ENCODE data around the gene DICER1.
"Not testable (repeated sequence)": the region's sequence is repeated elsewhere in the genome, so short reads cannot be mapped to it uniquely, and the experiment has no call there.

Gene DICER1

DNA sequence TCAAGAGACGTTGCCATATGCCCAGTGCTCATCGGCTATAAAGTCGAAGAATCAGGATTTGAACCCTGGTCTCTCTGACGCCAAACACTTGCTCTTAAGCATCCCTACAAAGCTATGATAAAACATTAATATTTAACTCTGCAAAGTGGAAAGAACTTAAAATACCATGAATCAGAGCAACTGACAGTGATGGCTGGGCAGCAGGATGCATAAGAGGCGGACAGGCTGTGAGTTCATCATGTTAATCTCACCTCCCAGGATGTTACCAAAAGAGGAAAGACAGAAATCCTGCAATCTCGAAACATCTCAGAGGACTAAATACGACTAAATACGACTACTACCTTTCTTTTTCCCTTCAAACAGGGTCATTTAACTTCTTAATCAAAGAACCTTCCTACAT lies 5.8 kb downstream of the DICER1 start:
- no peak for DNase-seq (ENCODE audit: extremely low read depth in 1 of 2, low read depth in 1 of 2)

GRCh38 chr14:95150910-95151309 lies 6.4 kb downstream of the DICER1 start:
- no peak for DNase-seq (ENCODE audit: extremely low read depth in 1 of 2, low read depth in 1 of 2)

DNA sequence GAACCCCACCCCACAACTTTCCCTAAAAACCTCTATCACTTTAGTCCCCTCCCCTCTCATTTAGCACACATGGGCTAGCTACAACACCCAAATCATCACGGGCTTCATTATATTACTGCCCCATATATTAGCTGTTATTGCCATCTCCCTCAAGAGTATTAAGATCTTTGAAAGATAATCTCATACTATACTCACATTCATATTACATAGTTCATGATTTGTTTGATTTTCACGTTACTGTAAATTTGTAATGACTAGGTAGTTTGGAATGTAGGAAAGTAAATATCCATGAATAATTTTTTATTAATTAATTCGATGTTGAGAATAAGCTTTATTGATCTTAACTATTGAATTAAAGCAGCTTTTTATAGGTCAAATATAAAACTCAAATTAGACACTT lies 7.9 kb downstream of the DICER1 start:
- DNase-seq (ENCODE audit: extremely low read depth in 1 of 2, low read depth in 1 of 2), result no peak

- DNase-seq (ENCODE audit: extremely low read depth in 1 of 2, low read depth in 1 of 2), result no peak
These were observed 9.7 kb downstream of the DICER1 start for GRCh38 chr14:95147597-95147996.

GRCh38 chr14:95146079-95146771 lies 11.1 kb downstream of the DICER1 start:
- no peak for DNase-seq (ENCODE audit: extremely low read depth in 1 of 2, low read depth in 1 of 2)

DNA sequence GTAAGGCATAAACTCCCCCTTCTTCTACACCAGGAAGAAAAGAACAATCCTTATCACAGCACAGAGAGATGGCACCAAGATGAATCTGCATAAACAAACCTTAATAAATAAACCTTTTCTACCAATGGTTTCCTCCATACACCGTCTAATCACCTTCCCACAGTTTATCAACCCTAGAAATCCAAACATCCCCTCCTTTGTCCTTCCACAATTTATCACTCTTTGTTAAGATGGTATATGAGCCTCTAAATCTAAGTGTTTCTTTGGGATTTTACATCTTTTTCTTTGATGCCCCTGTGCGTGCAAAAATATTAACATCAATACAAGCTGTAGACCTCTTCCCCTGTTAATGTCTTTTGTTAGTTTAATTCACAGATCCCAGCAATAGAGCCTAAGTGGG lies 12.5 kb downstream of the DICER1 start:
- no peak for DNase-seq (ENCODE audit: extremely low read depth in 1 of 2, low read depth in 1 of 2)

DNA sequence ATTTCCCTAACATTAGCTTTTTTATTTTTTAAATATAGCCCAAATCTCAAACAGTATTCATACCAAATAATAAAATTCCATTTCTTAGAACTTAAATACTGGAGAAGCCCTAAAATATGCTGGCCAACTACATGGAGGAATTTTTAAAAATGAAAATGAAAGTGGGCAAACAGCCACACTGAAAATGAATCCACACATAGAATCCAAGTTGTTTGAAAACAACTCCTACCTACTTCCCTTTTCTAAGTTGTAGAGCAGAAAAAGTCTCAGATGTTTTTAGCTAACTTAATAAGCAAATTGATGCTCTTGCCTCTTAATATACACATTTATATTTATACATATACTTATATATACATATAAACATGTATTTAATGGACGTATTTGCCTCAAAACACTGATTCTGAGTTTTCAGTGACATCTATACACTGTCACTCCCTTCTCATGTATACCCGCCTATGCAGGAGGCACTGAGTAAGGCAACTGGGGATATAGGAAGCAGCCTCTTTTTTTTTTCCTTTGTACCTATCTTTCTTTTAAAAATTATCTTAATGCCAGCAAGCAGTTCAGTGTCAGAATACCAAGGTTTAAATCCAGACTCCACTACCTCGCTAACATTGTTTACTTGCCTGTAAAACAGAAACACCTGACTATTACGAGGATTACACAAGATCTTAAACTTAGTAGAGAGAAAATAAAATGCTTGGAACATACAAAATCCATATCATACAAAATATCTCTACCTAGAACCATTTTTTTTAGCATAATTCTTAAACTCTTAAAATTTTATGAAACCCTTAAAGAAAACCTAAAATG lies 13.3 kb downstream of the DICER1 start:
- DNase-seq (ENCODE audit: extremely low read depth in 1 of 2, low read depth in 1 of 2), result no peak

DNA sequence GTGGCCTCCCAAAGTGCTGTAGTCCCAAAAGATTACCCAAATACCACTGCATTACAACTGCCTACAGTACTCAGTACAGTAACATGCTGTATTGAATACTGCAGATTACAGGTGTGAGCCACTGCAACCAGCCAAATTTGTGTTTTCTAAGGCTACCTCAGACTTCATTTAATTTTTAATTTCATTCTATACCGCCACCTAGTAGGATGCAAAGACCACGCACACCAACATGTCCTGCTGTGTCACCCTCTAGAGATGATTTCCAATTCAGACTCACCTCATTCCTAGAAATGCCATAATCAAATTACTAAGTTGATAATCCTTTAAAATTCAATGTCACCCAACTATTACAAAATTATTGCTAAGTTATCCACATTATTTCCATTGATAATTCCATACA lies 15.1 kb downstream of the DICER1 start:
- DNase-seq (ENCODE audit: extremely low read depth in 1 of 2, low read depth in 1 of 2), result no peak

DNA sequence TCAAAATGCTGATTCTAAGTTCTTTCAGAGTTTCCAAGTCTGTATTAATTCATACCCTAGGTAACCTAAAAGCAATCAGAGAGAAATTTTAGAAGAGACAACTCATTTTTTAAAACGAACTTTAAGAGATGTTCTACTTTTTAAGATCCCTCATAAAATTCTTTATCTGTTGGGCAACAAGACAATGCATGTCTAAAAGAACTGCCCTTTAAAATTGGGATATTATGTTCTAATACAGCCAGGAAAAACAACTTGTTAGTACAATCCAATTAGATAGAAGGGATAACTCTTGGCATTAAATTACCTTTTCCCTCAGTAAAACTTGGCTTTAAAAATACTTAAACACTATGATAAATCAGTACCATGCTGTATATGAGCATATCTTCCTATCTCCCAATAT lies 15.6 kb downstream of the DICER1 start:
- DNase-seq (ENCODE audit: extremely low read depth in 1 of 2, low read depth in 1 of 2), result no peak

DNA sequence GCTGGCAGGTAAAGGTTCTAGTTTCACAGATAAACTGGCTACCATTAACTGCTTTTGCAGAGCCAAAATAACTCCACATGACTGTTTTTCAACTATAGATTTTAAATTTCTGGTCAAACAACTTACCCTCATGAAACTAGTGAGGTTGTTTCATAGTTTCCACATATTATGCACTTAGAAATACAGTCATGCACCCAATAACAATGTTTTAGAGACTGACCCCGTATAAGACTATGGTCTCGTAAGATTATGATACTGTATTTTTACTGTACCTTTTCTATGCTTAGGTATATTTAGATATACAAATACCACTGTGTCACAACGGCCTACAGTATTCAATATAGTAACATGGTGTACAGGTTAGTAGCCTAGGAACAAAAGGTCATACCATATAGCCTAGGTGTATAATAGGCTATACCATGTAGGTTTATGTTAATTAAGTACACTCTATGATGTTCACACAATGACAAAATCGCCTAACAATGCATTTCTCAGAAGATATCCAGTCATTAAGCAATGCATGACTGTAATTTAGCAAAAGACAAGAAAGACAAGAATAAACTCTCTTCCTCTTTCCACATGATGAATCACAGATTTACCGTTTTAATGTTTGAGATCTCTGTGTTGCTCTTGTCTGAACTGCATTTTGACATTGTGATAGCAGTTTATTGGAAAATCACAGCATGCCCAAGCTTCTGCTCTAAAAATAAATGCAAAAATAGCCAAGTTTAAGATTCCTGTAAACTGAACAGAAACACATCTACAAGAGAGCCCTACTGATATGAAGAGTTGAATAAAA lies 17.1 kb downstream of the DICER1 start:
- DNase-seq (ENCODE audit: extremely low read depth in 1 of 2, low read depth in 1 of 2), result no peak

DNA sequence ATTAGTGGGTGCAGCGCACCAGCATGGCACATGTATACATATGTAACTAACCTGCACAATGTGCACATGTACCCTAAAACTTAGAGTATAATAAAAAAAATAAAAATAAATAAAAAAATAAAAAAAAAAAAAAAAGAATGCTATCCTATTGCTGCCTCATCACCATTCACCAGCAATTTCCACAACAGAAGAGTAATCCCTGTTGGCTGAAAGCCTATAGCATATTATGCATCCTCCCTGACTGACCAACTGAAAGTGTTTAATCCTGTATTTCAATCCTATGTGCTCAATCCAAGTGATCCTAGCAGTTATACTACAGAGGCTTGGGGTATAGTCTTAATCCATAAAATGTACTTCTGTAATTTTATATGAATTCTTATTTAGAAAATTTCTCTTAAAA lies 18.5 kb downstream of the DICER1 start:
- DNase-seq (ENCODE audit: extremely low read depth in 1 of 2, low read depth in 1 of 2), result no peak

DNA sequence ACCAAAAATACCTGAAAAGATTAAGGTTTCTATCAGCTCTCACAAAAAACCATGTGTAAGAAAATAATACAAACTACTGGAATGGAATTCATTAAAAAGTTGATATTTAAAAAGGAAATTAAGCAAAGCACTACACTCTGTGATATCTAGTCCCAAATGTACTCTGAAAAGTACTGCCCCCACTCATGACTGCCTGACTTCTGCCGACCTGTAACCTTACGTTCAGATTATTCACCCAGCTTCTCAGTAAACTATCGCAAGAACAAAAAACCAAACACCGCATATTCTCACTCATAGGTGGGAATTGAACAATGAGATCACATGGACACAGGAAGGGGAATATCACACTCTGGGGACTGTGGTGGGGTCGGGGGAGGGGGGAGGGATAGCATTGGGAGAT lies 18.9 kb downstream of the DICER1 start:
- DNase-seq (ENCODE audit: extremely low read depth in 1 of 2, low read depth in 1 of 2), result not testable (repeated sequence)

- DNase-seq (ENCODE audit: extremely low read depth in 1 of 2, low read depth in 1 of 2), result no peak
These were observed 19.5 kb downstream of the DICER1 start for GRCh38 chr14:95137804-95138167.

- DNase-seq (ENCODE audit: extremely low read depth in 1 of 2, low read depth in 1 of 2), result no peak
These were observed 20.0 kb downstream of the DICER1 start for GRCh38 chr14:95137164-95137803.

DNA sequence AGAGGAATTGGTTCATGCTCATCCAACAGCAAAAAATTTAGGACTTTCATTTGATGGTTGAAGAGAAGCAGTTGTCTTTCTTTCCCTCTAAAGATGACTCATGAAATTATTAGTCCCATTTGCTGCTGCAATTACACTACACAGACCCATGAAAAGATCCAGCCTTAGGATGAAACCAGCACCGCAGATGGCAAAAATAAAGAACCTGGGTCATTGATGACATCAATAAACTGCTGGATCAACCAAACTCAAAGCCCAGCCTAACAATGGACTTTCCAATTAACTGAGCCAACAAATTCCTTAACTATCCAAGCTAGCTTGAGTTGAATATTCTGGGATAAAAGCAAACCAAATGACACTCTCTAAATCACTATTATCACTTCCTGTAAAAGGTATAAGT lies 20.7 kb downstream of the DICER1 start:
- no peak for DNase-seq (ENCODE audit: extremely low read depth in 1 of 2, low read depth in 1 of 2)

- DNase-seq (ENCODE audit: extremely low read depth in 1 of 2, low read depth in 1 of 2), result no peak
These were observed 22.9 kb downstream of the DICER1 start for GRCh38 chr14:95134304-95134933.

GRCh38 chr14:95133282-95133681 lies 24.0 kb downstream of the DICER1 start:
- DNase-seq (ENCODE audit: extremely low read depth in 1 of 2, low read depth in 1 of 2), result no peak

- DNase-seq (ENCODE audit: extremely low read depth in 1 of 2, low read depth in 1 of 2), result no peak
These were observed 24.6 kb downstream of the DICER1 start for GRCh38 chr14:95132760-95133159.

GRCh38 chr14:95130549-95130948 lies 26.8 kb downstream of the DICER1 start:
- no peak for DNase-seq (ENCODE audit: extremely low read depth in 1 of 2, low read depth in 1 of 2)

GRCh38 chr14:95128140-95128539 lies 29.2 kb downstream of the DICER1 start:
- no peak for DNase-seq (ENCODE audit: extremely low read depth in 1 of 2, low read depth in 1 of 2)

DNA sequence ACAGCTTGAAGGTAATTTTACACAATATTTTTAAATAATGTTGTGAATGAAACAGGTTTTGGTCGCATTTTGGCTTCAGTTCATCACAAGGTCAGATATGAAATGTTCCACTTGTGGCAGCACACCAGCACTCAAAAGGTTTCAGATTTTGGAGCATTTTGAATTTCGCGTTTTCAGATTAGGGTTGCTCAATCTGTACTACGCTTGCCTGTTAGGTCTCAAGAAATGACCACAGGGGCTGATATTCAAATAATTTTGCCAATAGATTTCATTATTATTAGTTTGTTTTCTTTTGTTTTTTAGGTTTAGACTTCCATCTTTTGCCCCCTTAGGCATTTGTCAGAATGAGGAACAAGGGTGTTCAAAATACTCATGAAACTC lies 29.8 kb downstream of the DICER1 start:
- DNase-seq (ENCODE audit: extremely low read depth in 1 of 2, low read depth in 1 of 2), result no peak
